Ovary (tissue), 9 donors: ENCODE results near the gene TSEN15. TPM values are rescaled to one million over a fixed set of nuclear protein-coding genes. Genes with fewer than 3 reads are reported as not detected.

Experiments
- DNase-seq, 5 donors: peaks; one replicate each; pipeline ENCODE4 v3.0.0-alpha.2; 2019 to 2020
- H3K27ac ChIP-seq, 2 donors: fragments of 200-600 bp; one replicate each; pipeline versions ENCODE4 v1.5.1 to v1.8.0; 2019 to 2022
- H3K27me3 ChIP-seq: fragments of 200-600 bp; one replicate; pipeline ENCODE4 v1.8.0; 2022
- H3K36me3 ChIP-seq: fragments of 200-600 bp; sonication (generic); one replicate; pipeline ENCODE4 v1.5.1; 2019
- H3K4me1 ChIP-seq: one replicate; pipeline ENCODE4 v1.8.1; 2013; ENCODE audit warnings: mild to moderate bottlenecking, moderate library complexity; ENCODE audit not compliant: insufficient read depth
- H3K4me3 ChIP-seq: fragments of 200-600 bp; sonication (generic); one replicate; pipeline ENCODE4 v1.5.1; 2017
- H3K9me3 ChIP-seq, 2 donors: fragments of 200-600 bp in 1 of 2; sonication (generic) in 1 of 2; one replicate each; pipeline versions ENCODE4 v1.5.1 to v1.8.1; 2013 to 2019; ENCODE audit warnings: mild to moderate bottlenecking in 1 of 2, moderate library complexity in 1 of 2
- EP300 ChIP-seq: sonication (generic); formaldehyde crosslinking; IDR thresholded peaks from one replicate; pipeline ENCODE4 v1.6.1; 2017; ENCODE audit warnings: antibody characterized with exemption
- POLR2A ChIP-seq: fragments of 450-650 bp; IDR thresholded peaks from one replicate; pipeline ENCODE4 v1.6.1; 2017; ENCODE audit warnings: antibody characterized with exemption, mild to moderate bottlenecking, moderate library complexity
- WGBS, 3 donors: extraction: QIAGEN DNeasy Blood & Tissue Kit in 1 of 3; methylation state at CpG; one replicate each; pipeline versions ENCODE4 v1.1.5 to v1.1.7; 2013 to 2017; 5-methylcytosine and 5-hydroxymethylcytosine counted together
- intact Hi-C, 4 donors: fragments of 100-400 bp; cut with DNase I; formaldehyde crosslinking; loops; one replicate each; pipeline versions ENCODE4 v1.11.0 to v1.15.1; 2022 to 2023
- polyA plus RNA-seq, 2 donors: library from polyadenylated mRNA; stranded (reverse); fragments of 200-250 nt in 1 of 2; fragments of 350-450 nt in 1 of 2; fragmentation: Illumina TruSeq in 1 of 2; extraction: RNeasy Lipid Tissue Mini Kit (QIAGEN cat#74804) in 1 of 2; gene quantifications; one replicate each; pipeline ENCODE4 v1.2.3, GENCODE V29; 2013 to 2014
- total RNA-seq, 7 donors: library from RNA; depleted of rRNA in 2 of 7; stranded (reverse); fragments of >200 nt in 2 of 7; fragmentation: NEBNext Ultra II Directional in 3 of 7; extraction: Animal tissue kit (Norgen Biotek cat#: 25700) in 3 of 7; gene quantifications; one replicate each; pipeline versions ENCODE4 v1.1.0 to v1.2.4, GENCODE V29; 2016 to 2023
- TF ChIP-seq, protein P1 (sequence below), 3 donors: fragments of 450-650 bp in 2 of 3; fragments of 200-600 bp in 1 of 3; IDR thresholded peaks; one replicate each; pipeline versions ENCODE4 v1.5.1 to v1.8.0; 2016 to 2022; ENCODE audit warnings: antibody characterized with exemption in 3 of 3, mild to moderate bottlenecking in 1 of 3
- donor health status: DM: no; HTN: no; CAD: no; lungs with moderate emphysema.
- donor health status: DM: no; HTN: no; CAD: no.
- donor health status: Bipolar disorder and iron deficiency.
- donor health status: DM: yes; HTN: yes; CAD: no.
- donor health status: DM: no; HTN: no; CAD: no.
- donor health status: DM: yes; HTN: yes; CAD: no.

Gene TSEN15
- total and polyA plus RNA-seq, 9 donors: 12.7 to 54.1 (median 18.2) TPM

DNA sequence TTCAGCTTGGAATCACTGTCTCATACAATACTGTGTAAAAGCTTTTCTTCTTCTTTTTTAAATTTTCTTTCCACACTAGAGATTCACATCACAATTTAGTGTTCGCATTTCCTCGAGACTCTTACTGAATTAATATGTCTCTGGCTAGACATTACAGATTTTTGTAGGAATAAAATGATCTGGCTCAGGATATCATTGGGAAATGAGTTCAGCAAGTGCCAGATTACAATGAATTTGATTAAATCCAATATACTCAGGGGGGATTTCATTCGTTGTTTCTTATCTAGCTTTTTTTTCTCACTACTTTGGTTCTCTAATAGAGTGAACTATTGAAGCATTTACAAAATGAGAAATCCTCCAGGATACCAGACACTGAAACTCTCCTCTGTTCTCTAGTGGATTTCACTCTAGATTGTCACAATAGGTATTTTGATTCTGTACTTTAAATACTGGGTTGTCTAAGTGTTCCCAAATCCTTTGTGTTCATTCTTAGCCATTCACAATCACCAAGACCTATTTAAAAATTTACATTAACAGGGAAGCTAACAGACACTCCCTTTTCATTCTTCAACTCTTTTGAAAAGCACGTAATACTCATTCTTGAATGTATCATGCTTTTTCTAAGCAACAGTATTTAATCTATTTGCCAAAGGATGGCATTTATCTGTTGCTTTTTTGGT is 2.8 kb upstream of the TSEN15 start:
- Histone ChIP-seq H3K4me3 (no peak overlapping the region), H3K27me3 (no peaks in the 10 kb centered on the region), H3K36me3 (no peaks in the 10 kb centered on the region), H3K4me1 (peaks cover 4% of the 10 kb centered on the region), H3K27ac (no peak overlapping the region), H3K9me3 (no peaks in the 10 kb centered on the region)
- intact Hi-C loops: no loop called here
- WGBS, 3 donors: 78 to 90% (median 78%) methylated on average over 4 of the region's 4 CpGs
- DNase-seq: no peak
- TF ChIP-seq EP300 (no peak), POLR2A (no peak)
- TF ChIP-seq, protein P1, sequence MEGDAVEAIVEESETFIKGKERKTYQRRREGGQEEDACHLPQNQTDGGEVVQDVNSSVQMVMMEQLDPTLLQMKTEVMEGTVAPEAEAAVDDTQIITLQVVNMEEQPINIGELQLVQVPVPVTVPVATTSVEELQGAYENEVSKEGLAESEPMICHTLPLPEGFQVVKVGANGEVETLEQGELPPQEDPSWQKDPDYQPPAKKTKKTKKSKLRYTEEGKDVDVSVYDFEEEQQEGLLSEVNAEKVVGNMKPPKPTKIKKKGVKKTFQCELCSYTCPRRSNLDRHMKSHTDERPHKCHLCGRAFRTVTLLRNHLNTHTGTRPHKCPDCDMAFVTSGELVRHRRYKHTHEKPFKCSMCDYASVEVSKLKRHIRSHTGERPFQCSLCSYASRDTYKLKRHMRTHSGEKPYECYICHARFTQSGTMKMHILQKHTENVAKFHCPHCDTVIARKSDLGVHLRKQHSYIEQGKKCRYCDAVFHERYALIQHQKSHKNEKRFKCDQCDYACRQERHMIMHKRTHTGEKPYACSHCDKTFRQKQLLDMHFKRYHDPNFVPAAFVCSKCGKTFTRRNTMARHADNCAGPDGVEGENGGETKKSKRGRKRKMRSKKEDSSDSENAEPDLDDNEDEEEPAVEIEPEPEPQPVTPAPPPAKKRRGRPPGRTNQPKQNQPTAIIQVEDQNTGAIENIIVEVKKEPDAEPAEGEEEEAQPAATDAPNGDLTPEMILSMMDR (IDR thresholded peaks at IDR 0.05): no peak

DNA sequence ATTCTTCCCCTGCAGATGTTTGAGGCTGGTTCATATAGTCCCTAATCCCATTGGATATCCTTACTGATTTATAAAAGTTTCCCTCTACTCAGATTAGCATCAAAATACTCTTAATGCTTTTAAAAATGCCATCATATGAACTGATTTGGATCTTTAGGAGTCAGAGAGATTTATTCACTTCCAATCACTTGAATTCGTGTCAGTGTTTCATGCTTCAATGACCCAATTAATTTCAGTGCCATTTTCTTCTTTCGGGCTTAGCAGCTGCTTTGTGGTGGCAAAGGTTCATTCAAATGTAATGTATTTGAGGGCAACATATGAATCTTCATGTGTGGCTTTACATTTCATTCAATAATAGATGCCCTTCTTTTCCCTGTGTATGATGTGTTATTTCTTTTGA is 2.2 kb upstream of the TSEN15 start:
- TF ChIP-seq EP300 (no peak), POLR2A (no peak)
- TF ChIP-seq, protein P1 (IDR thresholded peaks at IDR 0.05): no peak
- intact Hi-C loops: no loop called here
- H3K9me3 ChIP-seq: no peaks in the 10 kb centered on the region
- H3K4me3 ChIP-seq: no peak overlapping the region
- no peaks in the 10 kb centered on the region for H3K36me3 ChIP-seq
- WGBS, 3 donors: 93 to 94% (median 93%) methylated on average over 2 of the region's 2 CpGs
- H3K27me3 ChIP-seq: no peaks in the 10 kb centered on the region
- no peak for DNase-seq
- peaks cover 4% of the 10 kb centered on the region for H3K4me1 ChIP-seq
- H3K27ac ChIP-seq: no peak overlapping the region

DNA sequence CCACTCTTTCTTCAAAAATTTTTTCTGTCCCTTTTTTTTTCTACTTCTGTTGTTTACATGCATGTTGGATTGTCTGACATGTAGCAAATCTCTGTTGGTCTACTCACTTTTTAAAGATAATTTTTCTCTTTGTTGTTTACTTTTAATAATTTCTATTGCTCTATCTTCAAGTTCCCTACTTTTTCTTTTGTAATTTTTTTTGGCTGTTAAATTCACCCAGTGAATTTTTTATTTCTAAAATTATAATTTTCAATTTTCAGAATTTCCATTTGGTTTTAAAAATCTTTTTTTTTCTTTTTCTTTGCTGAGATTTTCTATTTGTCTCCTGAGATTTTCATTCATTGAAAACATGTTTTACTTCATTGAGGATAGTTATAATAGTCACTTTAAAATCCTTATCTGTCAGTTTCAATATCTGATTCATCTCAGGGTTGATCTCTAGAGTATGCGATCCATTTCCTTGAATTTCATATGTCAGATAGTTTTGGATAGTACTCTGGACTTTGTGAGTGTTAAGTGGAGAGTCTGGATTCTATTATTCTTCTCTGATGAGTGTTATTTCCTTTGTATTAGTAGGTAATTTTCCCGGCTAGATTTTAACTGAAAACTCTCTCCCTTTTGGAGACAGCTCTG is 1.6 kb upstream of the TSEN15 start:
- 89 to 94% (median 92%) methylated on average over 2 of the region's 2 CpGs for WGBS, 3 donors
- no peaks in the 10 kb centered on the region for H3K36me3 ChIP-seq
- no peak overlapping the region for H3K4me3 ChIP-seq
- DNase-seq: no peak
- no peak overlapping the region for H3K27ac ChIP-seq
- H3K27me3 ChIP-seq: no peaks in the 10 kb centered on the region
- intact Hi-C loops: no loop called here
- peaks cover 4% of the 10 kb centered on the region for H3K4me1 ChIP-seq
- TF ChIP-seq POLR2A: no peak
- TF ChIP-seq, protein P1 (IDR thresholded peaks at IDR 0.05): no peak
- TF ChIP-seq EP300: no peak
- no peaks in the 10 kb centered on the region for H3K9me3 ChIP-seq

DNA sequence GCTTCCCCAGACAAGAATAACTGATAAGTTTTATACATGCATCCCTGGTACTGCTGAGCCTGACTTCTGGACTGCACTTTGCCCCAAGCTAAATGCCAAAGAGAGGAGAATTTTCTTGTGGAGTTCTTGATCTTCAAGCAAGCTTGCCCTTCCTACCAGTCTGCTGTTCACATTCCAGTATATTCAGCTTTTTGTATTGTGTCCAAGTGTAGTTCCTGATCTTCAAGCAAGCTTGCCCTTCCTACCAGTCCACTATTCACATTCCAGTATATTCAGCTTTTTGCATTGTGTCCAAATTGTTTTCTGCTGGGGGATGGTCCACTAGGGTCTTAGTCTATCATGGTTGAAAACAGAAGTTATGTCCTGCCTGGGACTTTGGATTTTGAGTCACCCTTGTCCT is 894 bp upstream of the TSEN15 start:
- no peaks in the 10 kb centered on the region for H3K9me3 ChIP-seq
- H3K4me3 ChIP-seq: no peak overlapping the region
- no peaks in the 10 kb centered on the region for H3K36me3 ChIP-seq
- no peaks in the 10 kb centered on the region for H3K27me3 ChIP-seq
- no peak for DNase-seq
- peaks cover 4% of the 10 kb centered on the region for H3K4me1 ChIP-seq
- intact Hi-C loops: no loop called here
- no peak overlapping the region for H3K27ac ChIP-seq
- TF ChIP-seq EP300 (no peak), POLR2A (no peak)
- TF ChIP-seq, protein P1 (IDR thresholded peaks at IDR 0.05): no peak
